ENCODE results near the gene TBX3. TPM values are rescaled to one million over a fixed set of nuclear protein-coding genes. Genes with fewer than 3 reads are reported as not detected.

TBX3 gene
- total RNA-seq, 6 experiments from 2014 or later: 15.6 to 44.0 (median 27.8) TPM

- Histone ChIP-seq H3K27ac (no peak overlapping the region), H3K9me3 (no peaks in the 10 kb centered on the region), H3K4me3 (peak overlapping the region; percentile 7 to 49 (median 44)), H3K4me1 (no peaks in the 10 kb centered on the region), H3K27me3 (no peaks in the 10 kb centered on the region), H3K36me3 (no peaks in the 10 kb centered on the region)
- 16% methylated on average over 31 of the region's 55 CpGs for WGBS (ENCODE audit: insufficient coverage, low coverage, low lambda C conversion rate, missing lambda C conversion rate)
- intact Hi-C loops (cut with DNase I): no loop called here
- TF ChIP-seq CTCF (IDR thresholded peaks at IDR 0.05) (no peak), POLR2A (IDR thresholded peaks at IDR 0.05) (no peak)
- ATAC-seq (peak; percentile 45 to 70 (median 60)), DNase-seq (no peak)
Measured at GRCh38 chr12:114697741-114698565, 14.0 kb upstream of the TBX3 start.

GRCh38 chr12:114697243-114697716 is 13.3 kb upstream of the TBX3 start:
- intact Hi-C loops (cut with DNase I): no loop called here
- ATAC-seq (no peak), DNase-seq (no peak)
- TF ChIP-seq CTCF (IDR thresholded peaks at IDR 0.05): no peak
- TF ChIP-seq POLR2A (IDR thresholded peaks at IDR 0.05): no peak
- peak overlapping the region in 1 of 3 donors; percentile 49 for H3K4me3 ChIP-seq
- no peaks in the 10 kb centered on the region for H3K9me3 ChIP-seq
- H3K36me3 ChIP-seq: no peaks in the 10 kb centered on the region
- no peak overlapping the region for H3K27ac ChIP-seq
- WGBS (ENCODE audit: insufficient coverage, low coverage, low lambda C conversion rate, missing lambda C conversion rate): 31% methylated on average over 16 of the region's 23 CpGs
- H3K27me3 ChIP-seq: no peaks in the 10 kb centered on the region
- H3K4me1 ChIP-seq: no peaks in the 10 kb centered on the region

GRCh38 chr12:114696443-114697242 is 12.7 kb upstream of the TBX3 start:
- intact Hi-C loops (cut with DNase I): no loop called here
- H3K27ac ChIP-seq: no peak overlapping the region
- no peaks in the 10 kb centered on the region for H3K27me3 ChIP-seq
- ATAC-seq: no peak
- no peaks in the 10 kb centered on the region for H3K4me1 ChIP-seq
- no peak for DNase-seq
- H3K9me3 ChIP-seq: no peaks in the 10 kb centered on the region
- no peak for TF ChIP-seq CTCF (IDR thresholded peaks at IDR 0.05)
- no peak for TF ChIP-seq POLR2A (IDR thresholded peaks at IDR 0.05)
- WGBS (ENCODE audit: insufficient coverage, low coverage, low lambda C conversion rate, missing lambda C conversion rate): 40% methylated on average over 14 of the region's 34 CpGs
- H3K36me3 ChIP-seq: no peaks in the 10 kb centered on the region
- no peak overlapping the region for H3K4me3 ChIP-seq

GRCh38 chr12:114695305-114695592 is 11.3 kb upstream of the TBX3 start:
- H3K36me3 ChIP-seq: no peaks in the 10 kb centered on the region
- no peaks in the 10 kb centered on the region for H3K4me1 ChIP-seq
- H3K4me3 ChIP-seq: no peak overlapping the region
- H3K27me3 ChIP-seq: no peaks in the 10 kb centered on the region
- no peak for TF ChIP-seq POLR2A (IDR thresholded peaks at IDR 0.05)
- TF ChIP-seq CTCF (IDR thresholded peaks at IDR 0.05): no peak
- 45% methylated on average over 3 of the region's 3 CpGs for WGBS (ENCODE audit: insufficient coverage, low coverage, low lambda C conversion rate, missing lambda C conversion rate)
- DNase-seq (no peak), ATAC-seq (no peak)
- no peaks in the 10 kb centered on the region for H3K9me3 ChIP-seq
- no peak overlapping the region for H3K27ac ChIP-seq
- intact Hi-C loops (cut with DNase I): no loop called here

Measured in right lobe of liver (tissue), 6 donors.